ENCODE measurements around the gene ENTPD3.

- TF ChIP-seq CTCF (IDR thresholded peaks at IDR 0.05 in 4 of 5, conservative IDR thresholded peaks at IDR 0.05 in 1 of 5), result no peak
- no peak for TF ChIP-seq POLR2A (IDR thresholded peaks at IDR 0.05)
Observed at GRCh38 chr3:40366203-40367162, 20.5 kb upstream of the ENTPD3 start.

Measured in gastrocnemius medialis (tissue), 4 donors.